ENCODE measurements around the gene C1QTNF6. TPM values are rescaled to one million over a fixed set of nuclear protein-coding genes. Genes with fewer than 3 reads are reported as not detected.

C1QTNF6 gene
- total and polyA plus RNA-seq, 10 of the 15 experiments (the other 5 are each of a cell fraction or from before 2014, with no cell fraction given), result 0.16 to 4.1 (median 1.3) TPM

DNA sequence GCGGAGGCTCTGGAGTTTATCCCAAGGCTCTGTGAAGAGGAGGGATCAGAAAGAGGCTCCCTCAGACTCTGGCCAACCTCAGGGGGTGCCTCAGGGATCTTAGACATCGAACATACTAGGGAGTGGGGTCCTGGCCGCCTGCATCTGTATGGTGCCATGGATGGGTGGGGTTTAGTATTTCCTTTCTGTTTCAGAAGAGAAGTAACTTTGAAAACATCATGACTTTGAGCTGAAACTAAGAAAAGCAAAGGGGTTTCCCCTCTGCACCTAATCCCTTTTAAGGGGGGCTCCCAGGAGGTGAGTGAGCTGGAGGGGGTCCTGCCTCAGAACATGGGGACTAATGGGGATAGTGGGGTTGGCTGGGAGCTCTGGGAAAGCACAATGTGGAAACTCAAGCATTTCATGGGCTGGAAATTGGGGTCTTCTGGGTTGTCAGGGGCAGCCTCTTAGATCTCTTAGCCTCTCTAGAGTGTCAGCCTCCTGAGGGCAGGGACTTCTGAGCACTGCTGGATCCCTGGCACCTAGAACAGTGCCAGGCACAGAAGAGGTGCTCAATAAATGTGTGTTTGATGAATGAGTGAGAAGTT is 36.0 kb upstream of the C1QTNF6 start (continued):
- TF ChIP-seq, protein P1, sequence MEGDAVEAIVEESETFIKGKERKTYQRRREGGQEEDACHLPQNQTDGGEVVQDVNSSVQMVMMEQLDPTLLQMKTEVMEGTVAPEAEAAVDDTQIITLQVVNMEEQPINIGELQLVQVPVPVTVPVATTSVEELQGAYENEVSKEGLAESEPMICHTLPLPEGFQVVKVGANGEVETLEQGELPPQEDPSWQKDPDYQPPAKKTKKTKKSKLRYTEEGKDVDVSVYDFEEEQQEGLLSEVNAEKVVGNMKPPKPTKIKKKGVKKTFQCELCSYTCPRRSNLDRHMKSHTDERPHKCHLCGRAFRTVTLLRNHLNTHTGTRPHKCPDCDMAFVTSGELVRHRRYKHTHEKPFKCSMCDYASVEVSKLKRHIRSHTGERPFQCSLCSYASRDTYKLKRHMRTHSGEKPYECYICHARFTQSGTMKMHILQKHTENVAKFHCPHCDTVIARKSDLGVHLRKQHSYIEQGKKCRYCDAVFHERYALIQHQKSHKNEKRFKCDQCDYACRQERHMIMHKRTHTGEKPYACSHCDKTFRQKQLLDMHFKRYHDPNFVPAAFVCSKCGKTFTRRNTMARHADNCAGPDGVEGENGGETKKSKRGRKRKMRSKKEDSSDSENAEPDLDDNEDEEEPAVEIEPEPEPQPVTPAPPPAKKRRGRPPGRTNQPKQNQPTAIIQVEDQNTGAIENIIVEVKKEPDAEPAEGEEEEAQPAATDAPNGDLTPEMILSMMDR (IDR thresholded peaks at IDR 0.05 in 2 of 3, conservative IDR thresholded peaks at IDR 0.05 in 1 of 3; ENCODE audit: control insufficient read depth in 2 of 3, extremely low read depth in 1 of 3, insufficient read depth in 1 of 3, low read depth in 3 of 3, low read length in 3 of 3), result no peak
- TF ChIP-seq, protein P2, sequence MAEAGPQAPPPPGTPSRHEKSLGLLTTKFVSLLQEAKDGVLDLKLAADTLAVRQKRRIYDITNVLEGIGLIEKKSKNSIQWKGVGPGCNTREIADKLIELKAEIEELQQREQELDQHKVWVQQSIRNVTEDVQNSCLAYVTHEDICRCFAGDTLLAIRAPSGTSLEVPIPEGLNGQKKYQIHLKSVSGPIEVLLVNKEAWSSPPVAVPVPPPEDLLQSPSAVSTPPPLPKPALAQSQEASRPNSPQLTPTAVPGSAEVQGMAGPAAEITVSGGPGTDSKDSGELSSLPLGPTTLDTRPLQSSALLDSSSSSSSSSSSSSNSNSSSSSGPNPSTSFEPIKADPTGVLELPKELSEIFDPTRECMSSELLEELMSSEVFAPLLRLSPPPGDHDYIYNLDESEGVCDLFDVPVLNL (IDR thresholded peaks at IDR 0.05; ENCODE audit: low read depth, low read length), result no peak
- no peak for TF ChIP-seq ZNF24 (IDR thresholded peaks at IDR 0.05)
- TF ChIP-seq POU2F2 (IDR thresholded peaks at IDR 0.05; ENCODE audit: borderline replicate concordance, low read depth, low read length), result no peak
- TF ChIP-seq TCF12 (IDR thresholded peaks at IDR 0.05; ENCODE audit: low read depth, low read length), result no peak
- 0 out of 2 replicates have a peak, but pooled peaks have one; percentile 23 for TF ChIP-seq POLR2AphosphoS5 (IDR thresholded peaks at IDR 0.05; ENCODE audit: low read length)
- TF ChIP-seq, protein P3, sequence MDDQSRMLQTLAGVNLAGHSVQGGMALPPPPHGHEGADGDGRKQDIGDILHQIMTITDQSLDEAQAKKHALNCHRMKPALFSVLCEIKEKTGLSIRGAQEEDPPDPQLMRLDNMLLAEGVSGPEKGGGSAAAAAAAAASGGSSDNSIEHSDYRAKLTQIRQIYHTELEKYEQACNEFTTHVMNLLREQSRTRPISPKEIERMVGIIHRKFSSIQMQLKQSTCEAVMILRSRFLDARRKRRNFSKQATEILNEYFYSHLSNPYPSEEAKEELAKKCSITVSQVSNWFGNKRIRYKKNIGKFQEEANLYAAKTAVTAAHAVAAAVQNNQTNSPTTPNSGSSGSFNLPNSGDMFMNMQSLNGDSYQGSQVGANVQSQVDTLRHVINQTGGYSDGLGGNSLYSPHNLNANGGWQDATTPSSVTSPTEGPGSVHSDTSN (IDR thresholded peaks at IDR 0.05; ENCODE audit: insufficient replicate concordance, low read depth, low read length), result no peak
- TF ChIP-seq RB1 (IDR thresholded peaks at IDR 0.05; ENCODE audit: borderline replicate concordance), result no peak
- no peak for TF ChIP-seq CBX5 (IDR thresholded peaks at IDR 0.05; ENCODE audit: low read depth)
- no peak for TF ChIP-seq NFXL1 (IDR thresholded peaks at IDR 0.05; ENCODE audit: borderline replicate concordance)
- TF ChIP-seq RAD21 (IDR thresholded peaks at IDR 0.05; ENCODE audit: insufficient read depth, low read depth, low read length), result no peak
- TF ChIP-seq, protein P4, sequence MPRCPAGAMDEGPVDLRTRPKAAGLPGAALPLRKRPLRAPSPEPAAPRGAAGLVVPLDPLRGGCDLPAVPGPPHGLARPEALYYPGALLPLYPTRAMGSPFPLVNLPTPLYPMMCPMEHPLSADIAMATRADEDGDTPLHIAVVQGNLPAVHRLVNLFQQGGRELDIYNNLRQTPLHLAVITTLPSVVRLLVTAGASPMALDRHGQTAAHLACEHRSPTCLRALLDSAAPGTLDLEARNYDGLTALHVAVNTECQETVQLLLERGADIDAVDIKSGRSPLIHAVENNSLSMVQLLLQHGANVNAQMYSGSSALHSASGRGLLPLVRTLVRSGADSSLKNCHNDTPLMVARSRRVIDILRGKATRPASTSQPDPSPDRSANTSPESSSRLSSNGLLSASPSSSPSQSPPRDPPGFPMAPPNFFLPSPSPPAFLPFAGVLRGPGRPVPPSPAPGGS (IDR thresholded peaks at IDR 0.05; ENCODE audit: borderline replicate concordance, insufficient read depth, low read depth, low read length, poor library complexity, severe bottlenecking), result no peak
- TF ChIP-seq TAF1 (IDR thresholded peaks at IDR 0.05; ENCODE audit: borderline replicate concordance, low read depth, low read length), result no peak
- TF ChIP-seq NR2F1 (conservative IDR thresholded peaks at IDR 0.05), result no peak
- TF ChIP-seq, protein P5, sequence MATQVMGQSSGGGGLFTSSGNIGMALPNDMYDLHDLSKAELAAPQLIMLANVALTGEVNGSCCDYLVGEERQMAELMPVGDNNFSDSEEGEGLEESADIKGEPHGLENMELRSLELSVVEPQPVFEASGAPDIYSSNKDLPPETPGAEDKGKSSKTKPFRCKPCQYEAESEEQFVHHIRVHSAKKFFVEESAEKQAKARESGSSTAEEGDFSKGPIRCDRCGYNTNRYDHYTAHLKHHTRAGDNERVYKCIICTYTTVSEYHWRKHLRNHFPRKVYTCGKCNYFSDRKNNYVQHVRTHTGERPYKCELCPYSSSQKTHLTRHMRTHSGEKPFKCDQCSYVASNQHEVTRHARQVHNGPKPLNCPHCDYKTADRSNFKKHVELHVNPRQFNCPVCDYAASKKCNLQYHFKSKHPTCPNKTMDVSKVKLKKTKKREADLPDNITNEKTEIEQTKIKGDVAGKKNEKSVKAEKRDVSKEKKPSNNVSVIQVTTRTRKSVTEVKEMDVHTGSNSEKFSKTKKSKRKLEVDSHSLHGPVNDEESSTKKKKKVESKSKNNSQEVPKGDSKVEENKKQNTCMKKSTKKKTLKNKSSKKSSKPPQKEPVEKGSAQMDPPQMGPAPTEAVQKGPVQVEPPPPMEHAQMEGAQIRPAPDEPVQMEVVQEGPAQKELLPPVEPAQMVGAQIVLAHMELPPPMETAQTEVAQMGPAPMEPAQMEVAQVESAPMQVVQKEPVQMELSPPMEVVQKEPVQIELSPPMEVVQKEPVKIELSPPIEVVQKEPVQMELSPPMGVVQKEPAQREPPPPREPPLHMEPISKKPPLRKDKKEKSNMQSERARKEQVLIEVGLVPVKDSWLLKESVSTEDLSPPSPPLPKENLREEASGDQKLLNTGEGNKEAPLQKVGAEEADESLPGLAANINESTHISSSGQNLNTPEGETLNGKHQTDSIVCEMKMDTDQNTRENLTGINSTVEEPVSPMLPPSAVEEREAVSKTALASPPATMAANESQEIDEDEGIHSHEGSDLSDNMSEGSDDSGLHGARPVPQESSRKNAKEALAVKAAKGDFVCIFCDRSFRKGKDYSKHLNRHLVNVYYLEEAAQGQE (IDR thresholded peaks at IDR 0.05; ENCODE audit: low read depth, low read length), result no peak
- TF ChIP-seq, protein P6, sequence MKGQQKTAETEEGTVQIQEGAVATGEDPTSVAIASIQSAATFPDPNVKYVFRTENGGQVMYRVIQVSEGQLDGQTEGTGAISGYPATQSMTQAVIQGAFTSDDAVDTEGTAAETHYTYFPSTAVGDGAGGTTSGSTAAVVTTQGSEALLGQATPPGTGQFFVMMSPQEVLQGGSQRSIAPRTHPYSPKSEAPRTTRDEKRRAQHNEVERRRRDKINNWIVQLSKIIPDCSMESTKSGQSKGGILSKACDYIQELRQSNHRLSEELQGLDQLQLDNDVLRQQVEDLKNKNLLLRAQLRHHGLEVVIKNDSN (IDR thresholded peaks at IDR 0.05; ENCODE audit: borderline replicate concordance, extremely low read length, insufficient read depth, low read depth, low read length), result no peak
- TF ChIP-seq, protein P7, sequence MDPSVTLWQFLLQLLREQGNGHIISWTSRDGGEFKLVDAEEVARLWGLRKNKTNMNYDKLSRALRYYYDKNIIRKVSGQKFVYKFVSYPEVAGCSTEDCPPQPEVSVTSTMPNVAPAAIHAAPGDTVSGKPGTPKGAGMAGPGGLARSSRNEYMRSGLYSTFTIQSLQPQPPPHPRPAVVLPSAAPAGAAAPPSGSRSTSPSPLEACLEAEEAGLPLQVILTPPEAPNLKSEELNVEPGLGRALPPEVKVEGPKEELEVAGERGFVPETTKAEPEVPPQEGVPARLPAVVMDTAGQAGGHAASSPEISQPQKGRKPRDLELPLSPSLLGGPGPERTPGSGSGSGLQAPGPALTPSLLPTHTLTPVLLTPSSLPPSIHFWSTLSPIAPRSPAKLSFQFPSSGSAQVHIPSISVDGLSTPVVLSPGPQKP (IDR thresholded peaks at IDR 0.05; ENCODE audit: low read depth, low read length), result no peak

Data from GM12878 (cell line).